GM12891 (cell line): ENCODE measurements around the gene ANG.

Experiments
- POLR2A ChIP-seq: IDR thresholded peaks from 2 replicates; pipeline ENCODE4 v1.6.1; 2011; ENCODE audit warnings: low read depth, low read length, control low read depth
- POLR2AphosphoS5 ChIP-seq: IDR thresholded peaks from 2 replicates; pipeline ENCODE4 v1.6.1; 2011; ENCODE audit warnings: low read depth, low read length, control low read depth
- TAF1 ChIP-seq: IDR thresholded peaks from 2 replicates; pipeline ENCODE4 v1.6.1; 2011; ENCODE audit warnings: low read depth, low read length, control low read depth

DNA sequence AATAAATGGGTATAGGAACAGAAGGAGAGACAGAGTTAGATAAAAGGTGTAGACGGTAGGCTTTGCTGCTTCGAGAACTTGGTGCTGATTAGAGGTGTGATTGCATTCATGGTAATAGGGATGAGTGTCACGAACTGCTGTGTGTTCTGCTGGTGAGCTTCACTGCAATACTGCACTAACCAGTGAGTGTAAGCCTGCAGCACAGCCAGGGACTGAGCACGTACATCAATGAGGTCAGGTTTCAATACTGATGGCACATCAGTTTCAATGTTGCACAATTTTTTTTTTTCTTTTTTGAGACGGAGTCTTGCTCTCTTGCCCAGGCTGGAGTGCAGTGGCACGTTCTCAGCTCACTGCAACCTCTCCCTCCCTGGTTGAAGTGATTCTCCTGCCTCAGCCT, 32.2 kb downstream of the ANG start:
- TF ChIP-seq POLR2AphosphoS5, result no peak
- no peak for TF ChIP-seq POLR2A
- no peak for TF ChIP-seq TAF1
